HS-27A (cell line): ENCODE measurements around the gene PCDHA10.

Experiments
- DNase-seq: peaks from one replicate; pipeline ENCODE4 v3.0.0-alpha.2; 2012; ENCODE audit warnings: low read depth, missing footprints

The PCDHA10 gene

DNA sequence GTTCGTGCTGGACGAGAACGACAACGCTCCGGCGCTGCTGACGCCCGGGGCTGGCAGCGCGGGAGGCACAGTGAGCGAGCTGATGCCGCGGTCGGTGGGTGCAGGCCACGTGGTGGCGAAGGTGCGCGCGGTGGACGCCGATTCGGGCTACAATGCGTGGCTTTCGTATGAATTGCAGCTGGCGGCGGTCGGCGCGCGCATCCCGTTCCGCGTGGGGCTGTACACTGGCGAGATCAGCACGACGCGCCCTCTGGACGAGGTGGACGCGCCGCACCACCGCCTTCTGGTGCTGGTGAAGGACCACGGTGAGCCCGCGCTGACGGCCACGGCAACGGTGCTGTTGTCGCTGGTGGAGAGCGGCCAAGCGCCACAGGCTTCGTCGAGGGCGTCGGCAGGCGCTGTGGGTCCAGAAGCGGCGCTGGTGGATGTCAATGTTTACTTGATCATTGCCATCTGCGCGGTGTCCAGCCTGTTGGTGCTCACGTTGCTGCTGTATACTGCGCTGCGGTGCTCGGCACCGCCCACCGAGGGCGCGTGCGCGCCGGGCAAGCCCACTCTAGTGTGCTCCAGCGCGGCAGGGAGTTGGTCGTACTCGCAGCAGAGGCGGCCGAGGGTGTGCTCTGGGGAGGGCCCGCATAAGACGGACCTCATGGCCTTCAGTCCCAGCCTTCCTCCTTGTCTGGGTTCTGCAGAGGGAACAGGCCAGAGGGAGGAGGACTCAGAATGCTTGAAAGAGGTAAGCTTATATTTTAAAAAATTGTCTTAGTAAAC is 28.4 kb downstream of the PCDHA10 start:
- DNase-seq: no peak

DNA sequence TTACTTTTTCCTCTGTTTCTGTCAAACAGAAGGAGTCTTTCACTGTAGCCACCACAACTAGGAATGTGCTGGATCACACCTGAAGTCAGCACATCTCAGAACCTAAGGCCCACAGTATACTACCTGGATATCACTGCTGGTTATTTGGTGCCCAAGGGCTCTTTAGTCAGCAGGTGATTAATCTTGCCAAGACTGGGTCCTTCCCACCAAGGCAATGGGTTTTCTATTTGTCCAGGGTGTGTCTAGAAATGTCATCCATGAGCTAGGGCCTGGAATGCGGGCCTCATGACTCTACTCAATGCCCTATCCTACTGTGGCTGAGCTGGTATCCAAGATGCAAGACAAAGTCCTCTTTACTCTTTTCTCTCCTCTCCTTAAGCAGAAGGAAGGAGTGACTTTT is 60.6 kb downstream of the PCDHA10 start:
- no peak for DNase-seq
